ENCODE measurements around the gene C3orf70.

The C3orf70 gene

GRCh38 chr3:185062191-185062590 lies 90.7 kb downstream of the C3orf70 start:
- peaks cover 20% of the 10 kb centered on the region for H3K9me3 Mint-ChIP-seq
- H3K4me1 Mint-ChIP-seq (ENCODE audit: low read depth) = no peaks in the 10 kb centered on the region
- H3K27me3 Mint-ChIP-seq (ENCODE audit: low read depth) = no peaks in the 10 kb centered on the region
- peaks cover 2% of the 10 kb centered on the region for H3K36me3 Mint-ChIP-seq (ENCODE audit: low read depth)
- H3K27ac Mint-ChIP-seq = no peak overlapping the region
- no peak overlapping the region for H3K4me3 Mint-ChIP-seq

DNA sequence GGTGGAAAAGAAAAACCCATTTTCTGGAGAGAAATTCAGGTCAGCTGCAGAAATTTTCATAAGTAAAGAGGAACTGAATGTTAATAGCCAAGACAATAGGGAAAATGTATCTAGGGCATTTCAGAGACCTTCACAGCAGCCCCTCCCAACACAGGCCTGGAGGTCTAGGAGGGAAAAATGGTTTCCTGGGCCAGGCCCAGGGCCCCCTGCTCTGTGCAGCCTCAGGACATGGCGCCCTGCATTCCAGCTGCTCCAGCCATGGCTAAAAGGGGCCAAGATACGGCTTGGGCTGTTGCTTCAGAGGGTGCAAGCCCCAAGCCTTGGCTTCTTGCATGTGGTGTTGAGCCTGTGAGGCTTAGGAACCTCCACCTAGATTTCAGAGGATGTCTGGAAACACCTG lies 92.2 kb downstream of the C3orf70 start:
- Mint-ChIP-seq H3K9me3 (peaks cover 31% of the 10 kb centered on the region), H3K4me3 (no peak overlapping the region), H3K27me3 (ENCODE audit: low read depth) (no peaks in the 10 kb centered on the region), H3K4me1 (ENCODE audit: low read depth) (no peaks in the 10 kb centered on the region), H3K27ac (no peak overlapping the region), H3K36me3 (ENCODE audit: low read depth) (peaks cover 12% of the 10 kb centered on the region)

GRCh38 chr3:185059766-185060165 lies 93.1 kb downstream of the C3orf70 start:
- no peaks in the 10 kb centered on the region for H3K4me1 Mint-ChIP-seq (ENCODE audit: low read depth)
- no peak overlapping the region for H3K4me3 Mint-ChIP-seq
- no peak overlapping the region for H3K27ac Mint-ChIP-seq
- H3K27me3 Mint-ChIP-seq (ENCODE audit: low read depth) = no peaks in the 10 kb centered on the region
- H3K9me3 Mint-ChIP-seq = peaks cover 38% of the 10 kb centered on the region
- peaks cover 17% of the 10 kb centered on the region for H3K36me3 Mint-ChIP-seq (ENCODE audit: low read depth)

GRCh38 chr3:185058796-185059195 lies 94.1 kb downstream of the C3orf70 start:
- Mint-ChIP-seq H3K27ac (no peak overlapping the region), H3K4me3 (no peak overlapping the region), H3K4me1 (ENCODE audit: low read depth) (no peaks in the 10 kb centered on the region), H3K36me3 (ENCODE audit: low read depth) (peaks cover 26% of the 10 kb centered on the region), H3K9me3 (peaks cover 45% of the 10 kb centered on the region), H3K27me3 (ENCODE audit: low read depth) (no peaks in the 10 kb centered on the region)

GRCh38 chr3:185057829-185058228 lies 95.0 kb downstream of the C3orf70 start:
- H3K9me3 Mint-ChIP-seq = peaks cover 45% of the 10 kb centered on the region

GRCh38 chr3:185056908-185057307 lies 96.0 kb downstream of the C3orf70 start:
- Mint-ChIP-seq H3K4me3 (no peak overlapping the region), H3K27me3 (ENCODE audit: low read depth) (no peaks in the 10 kb centered on the region), H3K27ac (no peak overlapping the region), H3K9me3 (peaks cover 45% of the 10 kb centered on the region), H3K4me1 (ENCODE audit: low read depth) (no peaks in the 10 kb centered on the region), H3K36me3 (ENCODE audit: low read depth) (peaks cover 42% of the 10 kb centered on the region)

More at GRCh38 chr3:185057829-185058228, 95.0 kb downstream of the C3orf70 start:
- H3K36me3 Mint-ChIP-seq (ENCODE audit: low read depth) = peaks cover 33% of the 10 kb centered on the region
- no peak overlapping the region for H3K27ac Mint-ChIP-seq
- H3K4me1 Mint-ChIP-seq (ENCODE audit: low read depth) = no peaks in the 10 kb centered on the region
- no peaks in the 10 kb centered on the region for H3K27me3 Mint-ChIP-seq (ENCODE audit: low read depth)
- H3K4me3 Mint-ChIP-seq = no peak overlapping the region

- Mint-ChIP-seq H3K9me3 (peaks cover 29% of the 10 kb centered on the region), H3K4me3 (no peak overlapping the region), H3K27ac (no peak overlapping the region), H3K27me3 (ENCODE audit: low read depth) (no peaks in the 10 kb centered on the region), H3K4me1 (ENCODE audit: low read depth) (no peaks in the 10 kb centered on the region), H3K36me3 (ENCODE audit: low read depth) (peaks cover 67% of the 10 kb centered on the region)
Observed at GRCh38 chr3:185052631-185053030, 100.2 kb downstream of the C3orf70 start.

- Mint-ChIP-seq H3K27me3 (ENCODE audit: low read depth) (no peaks in the 10 kb centered on the region), H3K4me1 (ENCODE audit: low read depth) (no peaks in the 10 kb centered on the region), H3K4me3 (no peak overlapping the region), H3K36me3 (ENCODE audit: low read depth) (peaks cover 64% of the 10 kb centered on the region), H3K27ac (no peak overlapping the region), H3K9me3 (peaks cover 22% of the 10 kb centered on the region)
Observed at GRCh38 chr3:185051801-185052200, 101.1 kb downstream of the C3orf70 start.

DNA sequence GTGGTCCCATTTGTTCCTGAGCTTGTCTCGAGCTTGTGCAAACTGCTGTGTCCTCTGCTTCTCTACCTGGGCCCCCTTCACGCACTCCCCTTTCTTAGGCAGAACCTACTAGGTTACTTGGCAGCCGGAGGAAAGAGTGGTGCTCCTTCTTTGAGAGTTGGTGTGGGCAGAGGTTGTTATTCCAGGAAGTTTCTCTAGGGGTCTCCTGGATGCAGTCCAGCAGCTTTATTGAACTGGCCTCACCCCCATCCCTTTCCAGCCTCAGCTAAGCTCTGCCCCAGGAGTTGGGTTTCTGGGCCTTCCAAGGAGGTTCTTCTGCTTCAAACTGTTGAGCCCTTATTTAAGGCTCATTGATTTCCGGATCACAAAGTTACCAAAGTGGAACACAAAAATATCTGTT lies 103.2 kb downstream of the C3orf70 start:
- Mint-ChIP-seq H3K4me3 (no peak overlapping the region), H3K27me3 (ENCODE audit: low read depth) (no peaks in the 10 kb centered on the region), H3K27ac (no peak overlapping the region), H3K4me1 (ENCODE audit: low read depth) (no peaks in the 10 kb centered on the region), H3K36me3 (ENCODE audit: low read depth) (peaks cover 51% of the 10 kb centered on the region), H3K9me3 (peaks cover 7% of the 10 kb centered on the region)

DNA sequence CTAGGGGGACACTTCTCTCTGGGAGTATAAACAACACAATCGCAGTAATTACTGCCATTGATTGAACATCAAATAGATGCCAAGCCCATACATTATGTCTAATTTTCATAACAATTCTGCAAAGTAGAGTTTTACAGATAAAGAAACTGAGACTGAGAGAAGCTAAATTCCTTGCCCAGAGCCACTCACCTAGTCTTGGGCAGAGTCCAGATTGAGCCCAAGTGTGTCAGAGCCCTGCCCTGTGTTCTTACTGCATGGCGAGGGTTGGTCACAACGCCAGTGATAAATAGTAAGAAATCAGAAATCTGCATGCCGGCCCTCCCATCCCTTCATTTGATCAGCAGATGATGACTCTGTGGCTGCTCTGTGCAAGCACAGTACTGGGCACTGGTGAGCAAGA lies 106.3 kb downstream of the C3orf70 start:
- no peak overlapping the region for H3K27ac Mint-ChIP-seq
- H3K27me3 Mint-ChIP-seq (ENCODE audit: low read depth) = no peaks in the 10 kb centered on the region
- no peaks in the 10 kb centered on the region for H3K9me3 Mint-ChIP-seq
- H3K4me3 Mint-ChIP-seq = no peak overlapping the region
- H3K36me3 Mint-ChIP-seq (ENCODE audit: low read depth) = peaks cover 25% of the 10 kb centered on the region
- no peaks in the 10 kb centered on the region for H3K4me1 Mint-ChIP-seq (ENCODE audit: low read depth)

DNA sequence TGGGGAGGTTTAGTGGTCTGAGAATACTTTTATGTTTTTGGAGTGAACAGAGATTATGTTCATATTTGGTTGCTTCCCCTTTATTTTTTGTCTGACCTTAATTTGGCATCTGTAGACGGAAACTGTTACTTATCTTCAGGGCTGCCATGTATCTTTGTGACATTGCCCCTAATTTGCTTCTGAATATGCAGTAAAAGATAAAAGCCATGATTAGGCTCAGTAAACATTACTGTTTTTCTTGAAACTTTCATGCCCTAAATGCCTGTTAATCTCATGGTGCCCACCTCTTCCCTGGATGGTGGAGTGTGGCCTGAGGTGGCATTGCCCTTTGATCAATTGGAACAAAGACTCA lies 106.7 kb downstream of the C3orf70 start:
- no peak overlapping the region for H3K27ac Mint-ChIP-seq
- H3K4me3 Mint-ChIP-seq = no peak overlapping the region
- H3K4me1 Mint-ChIP-seq (ENCODE audit: low read depth) = no peaks in the 10 kb centered on the region
- H3K9me3 Mint-ChIP-seq = no peaks in the 10 kb centered on the region
- peaks cover 22% of the 10 kb centered on the region for H3K36me3 Mint-ChIP-seq (ENCODE audit: low read depth)
- no peaks in the 10 kb centered on the region for H3K27me3 Mint-ChIP-seq (ENCODE audit: low read depth)

DNA sequence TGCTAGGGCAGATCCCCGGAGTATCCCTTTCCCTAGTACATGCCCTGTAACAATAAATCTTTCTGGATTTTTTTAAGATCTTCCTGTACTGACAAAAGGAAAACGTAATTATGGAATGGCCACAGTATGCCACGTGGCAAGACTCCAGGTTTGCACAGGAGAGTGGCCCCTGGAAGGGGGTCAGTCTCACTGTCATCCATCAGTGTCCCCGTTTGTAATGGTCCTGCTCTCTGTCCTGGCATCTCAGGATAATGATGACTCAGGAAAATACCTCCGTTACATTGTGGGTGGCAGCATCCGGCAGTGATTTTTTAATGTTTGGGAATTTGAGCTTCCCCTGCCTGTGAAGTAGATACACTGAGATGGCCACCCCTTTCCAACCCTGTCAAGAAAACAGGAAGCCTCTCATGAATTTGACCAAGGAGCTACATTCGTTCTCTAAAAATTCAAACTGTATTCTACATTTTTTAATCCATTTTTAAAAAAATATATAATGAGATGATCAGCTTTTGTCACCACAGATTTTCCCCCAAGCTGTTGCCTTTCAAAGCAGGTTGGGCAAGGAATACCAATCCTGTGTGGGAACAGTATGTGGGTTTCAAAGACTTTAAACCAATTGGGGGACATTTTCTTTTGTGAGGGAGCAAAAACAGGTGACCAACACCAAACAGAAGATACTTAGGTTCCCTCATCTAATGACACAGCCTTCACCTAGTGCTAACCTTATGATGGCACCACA lies 110.4 kb downstream of the C3orf70 start:
- no peaks in the 10 kb centered on the region for H3K4me1 Mint-ChIP-seq (ENCODE audit: low read depth)
- no peaks in the 10 kb centered on the region for H3K27me3 Mint-ChIP-seq (ENCODE audit: low read depth)
- H3K36me3 Mint-ChIP-seq (ENCODE audit: low read depth) = peaks cover 8% of the 10 kb centered on the region
- H3K9me3 Mint-ChIP-seq = peaks cover 2% of the 10 kb centered on the region
- H3K27ac Mint-ChIP-seq = no peak overlapping the region
- no peak overlapping the region for H3K4me3 Mint-ChIP-seq

GRCh38 chr3:185041540-185041939 lies 111.3 kb downstream of the C3orf70 start:
- Mint-ChIP-seq H3K9me3 (peaks cover 5% of the 10 kb centered on the region), H3K27me3 (ENCODE audit: low read depth) (no peaks in the 10 kb centered on the region), H3K4me1 (ENCODE audit: low read depth) (no peaks in the 10 kb centered on the region), H3K4me3 (no peak overlapping the region), H3K36me3 (ENCODE audit: low read depth) (peaks cover 12% of the 10 kb centered on the region), H3K27ac (no peak overlapping the region)

DNA sequence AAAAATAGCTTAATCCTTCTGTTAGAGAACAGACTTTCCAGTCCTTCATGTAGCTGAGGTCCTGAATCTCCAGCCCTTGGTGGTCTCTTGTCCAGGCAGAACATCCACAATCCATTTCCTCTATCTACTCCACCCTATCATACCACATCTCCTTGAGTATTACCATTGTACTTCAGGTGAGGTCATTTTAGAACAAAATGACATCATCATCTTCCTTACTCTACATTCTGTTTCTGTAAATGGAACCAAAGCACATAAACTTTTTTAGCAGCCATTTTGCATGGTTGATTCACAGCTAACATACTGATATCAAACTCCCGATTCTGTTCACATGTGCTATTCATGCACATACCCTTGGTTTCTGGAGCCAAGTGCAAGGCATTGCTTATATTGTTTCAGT lies 112.4 kb downstream of the C3orf70 start:
- peaks cover 10% of the 10 kb centered on the region for H3K9me3 Mint-ChIP-seq
- H3K27me3 Mint-ChIP-seq (ENCODE audit: low read depth) = no peaks in the 10 kb centered on the region
- peaks cover 12% of the 10 kb centered on the region for H3K36me3 Mint-ChIP-seq (ENCODE audit: low read depth)
- no peaks in the 10 kb centered on the region for H3K4me1 Mint-ChIP-seq (ENCODE audit: low read depth)
- H3K4me3 Mint-ChIP-seq = no peak overlapping the region
- H3K27ac Mint-ChIP-seq = no peak overlapping the region

GRCh38 chr3:185037801-185038200 lies 115.1 kb downstream of the C3orf70 start:
- H3K4me1 Mint-ChIP-seq (ENCODE audit: low read depth) = no peaks in the 10 kb centered on the region
- H3K9me3 Mint-ChIP-seq = peaks cover 11% of the 10 kb centered on the region
- H3K27ac Mint-ChIP-seq = no peak overlapping the region
- H3K36me3 Mint-ChIP-seq (ENCODE audit: low read depth) = peaks cover 20% of the 10 kb centered on the region
- H3K27me3 Mint-ChIP-seq (ENCODE audit: low read depth) = no peaks in the 10 kb centered on the region
- H3K4me3 Mint-ChIP-seq = no peak overlapping the region

GRCh38 chr3:185030951-185031350 lies 121.9 kb downstream of the C3orf70 start:
- Mint-ChIP-seq H3K27ac (no peak overlapping the region), H3K4me3 (no peak overlapping the region), H3K27me3 (ENCODE audit: low read depth) (no peaks in the 10 kb centered on the region), H3K4me1 (ENCODE audit: low read depth) (no peaks in the 10 kb centered on the region), H3K36me3 (ENCODE audit: low read depth) (peaks cover 23% of the 10 kb centered on the region), H3K9me3 (peaks cover 6% of the 10 kb centered on the region)

All from T-helper 1 cell treated with Interleukin-12 subunit alpha and Interleukin-12 subunit beta and Interleukin-4 antibody, amounts not matched to agents 30 μg/mL and 1 μg/mL, for 36 hours (primary cell).